Activated T-cell treated with anti-CD3 and anti-CD28 coated beads for 48 hours (primary cell): ENCODE results near the gene SRPK2.

Experiments used
- DNase-seq: peaks from one replicate; pipeline ENCODE4 v3.0.0-alpha.2; 2020; ENCODE audit warnings: low read depth

SRPK2 gene

GRCh38 chr7:105133986-105134655 is 254.6 kb downstream of the SRPK2 start:
- no peak for DNase-seq

GRCh38 chr7:105133358-105133757 is 255.4 kb downstream of the SRPK2 start:
- DNase-seq: no peak

- DNase-seq: no peak
Observed at GRCh38 chr7:105132835-105133234, 255.9 kb downstream of the SRPK2 start.

GRCh38 chr7:105132335-105132734 is 256.4 kb downstream of the SRPK2 start:
- no peak for DNase-seq

- no peak for DNase-seq
Observed at GRCh38 chr7:105131890-105132289, 256.8 kb downstream of the SRPK2 start.

- no peak for DNase-seq
Observed at GRCh38 chr7:105131033-105131656, 257.6 kb downstream of the SRPK2 start.

DNA sequence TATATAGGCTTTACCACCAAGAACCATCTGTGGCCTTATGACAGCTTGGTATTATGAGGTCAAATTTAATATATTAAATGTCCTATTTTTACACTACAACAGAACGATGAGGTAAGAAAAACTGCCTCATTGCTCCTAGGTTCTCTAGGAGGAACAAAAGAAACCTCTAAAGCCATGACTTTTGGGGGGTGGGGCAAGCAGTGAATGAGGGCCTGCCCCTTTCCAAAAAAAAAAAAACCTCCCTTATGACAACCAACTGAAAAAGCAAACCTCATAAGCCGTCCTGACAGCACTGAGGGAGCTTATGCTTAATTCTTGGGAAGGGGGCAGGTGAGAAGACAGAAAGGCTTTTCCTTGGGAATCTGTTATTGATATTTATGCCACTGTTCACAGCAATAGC is 258.1 kb downstream of the SRPK2 start:
- no peak for DNase-seq

DNA sequence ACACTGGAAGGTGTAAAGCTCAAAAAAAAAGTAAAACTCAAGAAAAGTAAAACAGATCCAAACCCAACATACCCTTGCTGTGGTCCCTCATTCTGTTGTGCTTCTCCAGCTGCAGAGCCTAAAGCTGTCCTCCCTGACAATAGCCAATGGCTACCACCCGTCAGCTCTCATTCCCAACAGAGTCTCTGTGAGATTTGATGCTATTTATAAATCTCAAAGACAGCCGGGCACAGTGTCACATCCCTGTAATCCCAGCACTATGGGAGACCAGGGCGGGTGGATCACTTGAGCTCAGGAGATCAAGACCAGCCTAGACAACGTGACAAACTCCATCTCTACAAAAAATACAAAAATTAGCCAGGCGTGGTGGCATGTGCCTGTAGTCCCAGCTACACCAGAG is 258.7 kb downstream of the SRPK2 start:
- DNase-seq: no peak

DNA sequence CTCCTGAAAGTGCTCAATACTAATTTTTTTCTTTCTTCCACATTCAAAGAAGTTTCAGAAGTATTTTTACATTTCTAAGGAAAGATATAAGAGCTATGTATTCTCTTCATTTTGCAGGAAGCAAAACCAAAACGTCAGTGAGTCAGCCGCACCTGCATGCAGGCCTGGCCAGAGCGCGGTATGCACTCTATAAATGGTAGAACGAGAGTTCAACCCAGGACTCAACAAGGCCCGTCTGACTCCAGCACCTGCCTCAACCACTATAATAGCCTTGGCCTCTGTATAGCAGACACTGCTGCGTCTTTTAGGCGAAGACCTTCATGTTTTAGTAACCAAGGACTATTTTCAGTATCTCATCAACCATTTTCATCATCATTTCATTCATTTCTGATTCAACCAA is 261.5 kb downstream of the SRPK2 start:
- no peak for DNase-seq

GRCh38 chr7:105126436-105126975 is 262.2 kb downstream of the SRPK2 start:
- no peak for DNase-seq

- no peak for DNase-seq
Observed at GRCh38 chr7:105125745-105126144, 263.0 kb downstream of the SRPK2 start.

GRCh38 chr7:105122619-105123018 is 266.1 kb downstream of the SRPK2 start:
- DNase-seq: no peak

DNA sequence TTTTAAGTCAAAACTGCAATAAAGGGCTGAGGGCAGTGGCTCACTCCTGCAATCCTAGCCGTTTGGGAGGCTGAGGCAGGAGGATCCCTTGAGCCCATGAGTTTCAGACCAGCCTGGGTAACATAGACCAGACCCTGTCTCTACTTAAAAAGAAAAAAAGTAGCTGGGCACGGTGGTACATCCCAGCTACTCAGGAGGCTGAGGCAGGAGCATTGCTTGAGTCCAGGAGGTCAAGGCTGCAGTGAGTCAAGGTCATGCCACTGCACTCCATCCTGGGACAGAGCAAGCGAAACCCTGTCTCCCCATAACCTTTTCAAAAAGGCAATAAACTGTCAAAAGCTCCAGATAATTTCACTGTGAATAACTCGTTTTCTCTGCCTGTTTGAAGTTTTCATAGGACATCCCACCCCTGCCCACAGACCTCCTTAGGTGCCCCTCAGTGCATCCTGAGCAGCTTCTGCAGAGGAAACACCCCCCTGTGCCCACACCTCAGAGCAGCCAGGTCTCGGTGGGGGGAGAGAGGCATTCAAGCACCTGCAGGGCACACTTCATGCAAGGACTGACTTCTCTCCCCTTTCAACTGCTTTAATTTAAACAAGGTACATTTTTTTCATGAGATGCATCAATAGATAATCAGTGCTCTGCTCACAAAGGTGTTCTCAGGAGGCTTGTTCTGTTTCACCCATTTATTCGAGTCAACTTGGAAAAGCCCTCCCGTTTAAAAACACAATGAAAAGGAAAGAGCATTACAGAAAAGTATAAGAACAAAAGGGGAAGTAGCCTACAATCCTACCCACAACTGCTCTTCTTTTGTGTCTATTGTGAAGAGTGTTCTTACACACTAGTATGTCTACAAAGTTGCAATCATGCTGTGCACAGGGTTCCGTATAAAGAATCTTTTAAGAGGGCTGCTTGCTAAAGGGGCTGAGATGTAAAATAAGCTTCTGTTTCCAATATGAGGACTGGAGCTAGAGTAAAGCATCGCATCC is 269.8 kb downstream of the SRPK2 start:
- no peak for DNase-seq

- no peak for DNase-seq
Observed at GRCh38 chr7:105112440-105113418, 276.0 kb downstream of the SRPK2 start.

GRCh38 chr7:105107458-105107857 is 281.3 kb downstream of the SRPK2 start:
- no peak for DNase-seq

DNA sequence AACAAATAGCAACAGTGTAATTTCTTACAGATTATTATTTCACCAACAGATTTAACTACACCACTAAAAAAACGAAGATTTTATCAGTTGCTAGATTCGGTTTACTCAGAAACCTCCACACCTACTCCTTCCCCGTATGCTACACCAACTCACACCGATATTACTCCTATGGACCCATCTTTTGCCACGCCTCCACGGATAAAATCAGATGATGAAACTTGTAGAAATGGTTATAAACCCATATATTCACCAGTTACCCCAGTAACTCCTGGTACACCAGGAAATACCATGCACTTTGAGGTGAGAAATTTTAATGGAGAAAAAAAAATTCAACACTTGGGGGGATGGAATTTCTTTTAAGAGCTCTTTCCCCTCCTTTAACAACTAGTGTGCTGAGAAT is 282.2 kb downstream of the SRPK2 start:
- no peak for DNase-seq

- DNase-seq: no peak
Observed at GRCh38 chr7:105105579-105105978, 283.1 kb downstream of the SRPK2 start.

GRCh38 chr7:105102557-105103352 is 286.0 kb downstream of the SRPK2 start:
- no peak for DNase-seq

GRCh38 chr7:105101864-105102263 is 286.9 kb downstream of the SRPK2 start:
- no peak for DNase-seq

DNA sequence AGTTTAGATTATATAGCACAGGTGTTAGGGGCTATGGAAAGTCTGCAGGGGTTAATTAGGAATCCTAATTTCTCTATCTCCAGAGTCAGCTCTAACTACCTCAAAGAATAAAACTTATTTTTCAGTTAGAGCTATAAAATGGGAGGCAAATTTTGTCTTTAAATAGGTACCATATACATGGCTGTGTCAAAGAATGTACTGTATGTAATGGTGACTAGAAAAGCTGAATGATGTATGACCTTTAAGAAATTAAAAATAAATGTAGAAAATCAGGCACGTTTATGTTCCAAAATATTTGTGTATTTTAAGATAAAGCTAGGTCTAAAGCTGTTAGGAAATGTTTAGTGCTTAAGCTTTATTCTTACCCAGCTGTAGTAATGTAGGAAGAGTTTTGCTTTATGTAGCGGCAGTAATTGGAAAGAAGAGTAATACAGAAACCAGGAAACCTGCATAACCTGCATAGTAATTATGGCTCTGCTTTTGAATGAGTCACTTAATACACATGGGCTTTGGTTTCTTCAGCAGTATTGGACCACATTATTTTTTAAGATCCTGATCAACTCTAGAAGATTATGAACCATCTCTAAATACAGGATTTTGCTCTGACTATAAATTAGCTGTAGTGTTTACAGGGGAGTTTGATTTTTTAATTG is 289.7 kb downstream of the SRPK2 start:
- no peak for DNase-seq
